ENCODE data around the gene RASGRF1.

GRCh38 chr15:78938658-78939488 lies 151.7 kb downstream of the RASGRF1 start:
- TF ChIP-seq CTCF (IDR thresholded peaks at IDR 0.05) (no peak), POLR2A (IDR thresholded peaks at IDR 0.05) (no peak)
